Measurements from ENCODE around the gene ZBTB7C.

Gene ZBTB7C

GRCh38 chr18:48040457-48041110 lies 368.6 kb downstream of the ZBTB7C start:
- Histone ChIP-seq H4K20me1 (ENCODE audit: insufficient read depth, low read length) (no peaks in the 10 kb centered on the region; the same call in 1 of the 2 replicates), H3K79me2 (ENCODE audit: insufficient read depth, low read length) (no peaks in the 10 kb centered on the region), H3K4me1 (ENCODE audit: insufficient read depth, low read length) (no peaks in the 10 kb centered on the region), H3K9ac (ENCODE audit: low read depth, low read length) (no peak overlapping the region), H3K4me3 (ENCODE audit: low read depth in 1 of 2, low read length in 2 of 2) (no peak overlapping the region), H3K4me2 (ENCODE audit: insufficient read depth, low read length) (no peak overlapping the region), H3K9me3 (ENCODE audit: insufficient read depth, low read length, severe bottlenecking) (no peaks in the 10 kb centered on the region), H3K36me3 (ENCODE audit: insufficient read depth, low read length) (no peaks in the 10 kb centered on the region), H3K27ac (ENCODE audit: low read length) (no peak overlapping the region), H2AFZ (ENCODE audit: low read depth, low read length) (no peak overlapping the region), H3K27me3 (ENCODE audit: insufficient read depth, low read length, poor library complexity) (no peaks in the 10 kb centered on the region)
- ATAC-seq (ENCODE audit: insufficient read depth, low read depth) = no peak
- DNase-seq = no peak
- TF ChIP-seq CTCF (IDR thresholded peaks at IDR 0.05; ENCODE audit: borderline replicate concordance, extremely low read depth, low read length, poor library complexity, severe bottlenecking) (no peak), EZH2 (IDR thresholded peaks at IDR 0.05; ENCODE audit: borderline replicate concordance, low read depth, low read length, severe bottlenecking) (no peak)

GRCh38 chr18:48039769-48040215 lies 369.4 kb downstream of the ZBTB7C start:
- no peak for ATAC-seq (ENCODE audit: insufficient read depth, low read depth)

GRCh38 chr18:48038636-48039035 lies 370.5 kb downstream of the ZBTB7C start:
- H3K36me3 ChIP-seq (ENCODE audit: insufficient read depth, low read length) = no peaks in the 10 kb centered on the region
- no peaks in the 10 kb centered on the region for H3K4me1 ChIP-seq (ENCODE audit: insufficient read depth, low read length)
- H3K27ac ChIP-seq (ENCODE audit: low read length) = no peak overlapping the region
- no peak overlapping the region for H3K9ac ChIP-seq (ENCODE audit: low read depth, low read length)
- DNase-seq (no peak), ATAC-seq (ENCODE audit: insufficient read depth, low read depth) (no peak)
- H4K20me1 ChIP-seq (ENCODE audit: insufficient read depth, low read length) = no peaks in the 10 kb centered on the region; the same call in 1 of the 2 replicates
- H3K27me3 ChIP-seq (ENCODE audit: insufficient read depth, low read length, poor library complexity) = no peaks in the 10 kb centered on the region
- H3K79me2 ChIP-seq (ENCODE audit: insufficient read depth, low read length) = no peaks in the 10 kb centered on the region
- H3K4me2 ChIP-seq (ENCODE audit: insufficient read depth, low read length) = no peak overlapping the region
- H2AFZ ChIP-seq (ENCODE audit: low read depth, low read length) = no peak overlapping the region
- no peak overlapping the region for H3K4me3 ChIP-seq (ENCODE audit: low read depth in 1 of 2, low read length in 2 of 2)
- H3K9me3 ChIP-seq (ENCODE audit: insufficient read depth, low read length, severe bottlenecking) = no peaks in the 10 kb centered on the region
- TF ChIP-seq CTCF (IDR thresholded peaks at IDR 0.05; ENCODE audit: borderline replicate concordance, extremely low read depth, low read length, poor library complexity, severe bottlenecking) = no peak
- no peak for TF ChIP-seq EZH2 (IDR thresholded peaks at IDR 0.05; ENCODE audit: borderline replicate concordance, low read depth, low read length, severe bottlenecking)

More at GRCh38 chr18:48039769-48040215, 369.4 kb downstream of the ZBTB7C start:
- Histone ChIP-seq H3K4me1 (ENCODE audit: insufficient read depth, low read length) (no peaks in the 10 kb centered on the region), H2AFZ (ENCODE audit: low read depth, low read length) (no peak overlapping the region), H3K9ac (ENCODE audit: low read depth, low read length) (no peak overlapping the region), H3K79me2 (ENCODE audit: insufficient read depth, low read length) (no peaks in the 10 kb centered on the region), H3K27me3 (ENCODE audit: insufficient read depth, low read length, poor library complexity) (no peaks in the 10 kb centered on the region), H3K36me3 (ENCODE audit: insufficient read depth, low read length) (no peaks in the 10 kb centered on the region), H3K4me3 (ENCODE audit: low read depth in 1 of 2, low read length in 2 of 2) (no peak overlapping the region), H3K4me2 (ENCODE audit: insufficient read depth, low read length) (no peak overlapping the region), H3K9me3 (ENCODE audit: insufficient read depth, low read length, severe bottlenecking) (no peaks in the 10 kb centered on the region), H3K27ac (ENCODE audit: low read length) (no peak overlapping the region), H4K20me1 (ENCODE audit: insufficient read depth, low read length) (no peaks in the 10 kb centered on the region; the same call in 1 of the 2 replicates)
- DNase-seq = no peak
- TF ChIP-seq EZH2 (IDR thresholded peaks at IDR 0.05; ENCODE audit: borderline replicate concordance, low read depth, low read length, severe bottlenecking) = no peak
- no peak for TF ChIP-seq CTCF (IDR thresholded peaks at IDR 0.05; ENCODE audit: borderline replicate concordance, extremely low read depth, low read length, poor library complexity, severe bottlenecking)
